GM23338 (cell line): ENCODE results near the gene DNAJC10. TPM values are rescaled to one million over a fixed set of nuclear protein-coding genes. Genes with fewer than 3 reads are reported as not detected.

Experiments used
- ATAC-seq: fragments of 200-7000 bp; cut with Tn5 transposase; 3 replicates; pipeline ENCODE4 v1.9.1; 2020
- DNase-seq: peaks from one replicate; pipeline ENCODE4 v3.0.0-alpha.2; 2015; ENCODE audit warnings: low spot score
- H2AFZ ChIP-seq: fragments of 200-600 bp; sonication (generic); 2 replicates; pipeline ENCODE4 v1.8.0; 2016; ENCODE audit warnings: antibody characterized with exemption, mild to moderate bottlenecking, moderate library complexity
- H3F3A ChIP-seq: fragments of 200-600 bp; sonication (generic); replicated peaks from 2 replicates; pipeline ENCODE4 v1.8.0; 2017; ENCODE audit warnings: antibody characterized with exemption, mixed run types, low read depth
- H3K27ac ChIP-seq: fragments of 200-600 bp; sonication (generic); 2 replicates; pipeline ENCODE4 v1.6.1; 2016; ENCODE audit warnings: low read depth
- H3K27me3 ChIP-seq: fragments of 200-600 bp; sonication (generic); 2 replicates; pipeline ENCODE4 v1.8.0; 2016; ENCODE audit warnings: mild to moderate bottlenecking, mixed run types, moderate library complexity; ENCODE audit not compliant: insufficient read depth
- H3K36me3 ChIP-seq: fragments of 200-600 bp; sonication (generic); 2 replicates; pipeline ENCODE4 v1.8.0; 2016; ENCODE audit warnings: mild to moderate bottlenecking; ENCODE audit not compliant: insufficient read depth
- H3K4me1 ChIP-seq: fragments of 200-600 bp; sonication (generic); 2 replicates; pipeline ENCODE4 v1.8.0; 2016; ENCODE audit warnings: mild to moderate bottlenecking, moderate library complexity; ENCODE audit not compliant: insufficient read depth
- H3K4me2 ChIP-seq: fragments of 200-600 bp; sonication (generic); 2 replicates; pipeline ENCODE4 v1.7.1; 2017; ENCODE audit warnings: mixed run types
- H3K4me3 ChIP-seq: fragments of 200-600 bp; sonication (generic); 2 replicates; pipeline ENCODE4 v1.6.1; 2016; ENCODE audit warnings: mixed run types
- H3K79me2 ChIP-seq: fragments of 200-600 bp; sonication (generic); replicated peaks from 2 replicates; pipeline ENCODE4 v1.8.0; 2017; ENCODE audit warnings: mild to moderate bottlenecking; ENCODE audit not compliant: insufficient read depth
- H3K9me2 ChIP-seq: fragments of 200-600 bp; sonication (generic); 2 replicates; pipeline ENCODE4 v1.8.0; 2017; ENCODE audit not compliant: insufficient read depth
- H4K20me1 ChIP-seq: fragments of 200-600 bp; sonication (generic); replicated peaks from 2 replicates; pipeline ENCODE4 v1.8.0; 2017; ENCODE audit warnings: mild to moderate bottlenecking; ENCODE audit not compliant: insufficient read depth
- H3K27ac Mint-ChIP-seq: 2 replicates; pipeline ENCODE4 v1.8.0; 2020; ENCODE audit warnings: inconsistent platforms, mild to moderate bottlenecking, moderate library complexity, mixed read lengths
- H3K27me3 Mint-ChIP-seq: 3 replicates; pipeline ENCODE4 v1.8.0; 2022; ENCODE audit warnings: low read depth, mild to moderate bottlenecking, moderate library complexity, mixed read lengths, inconsistent platforms; ENCODE audit not compliant: insufficient read depth, poor library complexity
- H3K36me3 Mint-ChIP-seq: 3 replicates; pipeline ENCODE4 v1.8.0; 2021; ENCODE audit warnings: low read depth, mild to moderate bottlenecking, inconsistent platforms, moderate library complexity, mixed read lengths
- H3K4me1 Mint-ChIP-seq: 3 replicates; pipeline ENCODE4 v1.8.0; 2020; ENCODE audit warnings: mild to moderate bottlenecking, inconsistent platforms, mixed read lengths
- H3K4me3 Mint-ChIP-seq: 3 replicates; pipeline ENCODE4 v1.8.0; 2021; ENCODE audit warnings: moderate library complexity, mild to moderate bottlenecking, inconsistent platforms, mixed read lengths
- H3K9me3 Mint-ChIP-seq: 3 replicates; pipeline ENCODE4 v1.8.0; 2020; ENCODE audit warnings: moderate library complexity, mild to moderate bottlenecking, inconsistent platforms, mixed read lengths
- CREB1 ChIP-seq: fragments of 250-450 bp; sonication (Bioruptor Pico); IDR thresholded peaks from 2 replicates; pipeline ENCODE4 v1.5.0; 2020; ENCODE audit warnings: low read depth, mild to moderate bottlenecking, moderate library complexity
- EZH2 ChIP-seq: fragments of 200-600 bp; sonication (generic); IDR thresholded peaks from one replicate; pipeline ENCODE4 v1.8.0; 2017; ENCODE audit warnings: antibody characterized with exemption, mild to moderate bottlenecking, low read depth; ENCODE audit not compliant: unreplicated experiment
- EZH2phosphoT487 ChIP-seq: fragments of 200-600 bp; sonication (generic); IDR thresholded peaks from one replicate; pipeline ENCODE4 v1.8.1; 2018; ENCODE audit warnings: antibody characterized with exemption; ENCODE audit not compliant: unreplicated experiment
- JUNB ChIP-seq: IDR thresholded peaks from one replicate; pipeline ENCODE4 v1.6.1; 2016; ENCODE audit warnings: antibody characterized with exemption; ENCODE audit not compliant: unreplicated experiment
- NANOG ChIP-seq: IDR thresholded peaks from 2 replicates; pipeline ENCODE4 v1.6.1; 2016; ENCODE audit warnings: antibody characterized with exemption, borderline replicate concordance
- POLR2AphosphoS5 ChIP-seq: IDR thresholded peaks from 2 replicates; pipeline ENCODE4 v1.6.1; 2016; ENCODE audit warnings: antibody characterized with exemption, low read depth
- STAT1 ChIP-seq: IDR thresholded peaks from one replicate; pipeline ENCODE4 v1.6.1; 2016; ENCODE audit warnings: antibody characterized with exemption; ENCODE audit not compliant: unreplicated experiment
- ZNF331 ChIP-seq: fragments of 250-450 bp; sonication (Bioruptor Pico); IDR thresholded peaks from 2 replicates; pipeline ENCODE4 v1.5.0; 2020; ENCODE audit warnings: low read depth, mild to moderate bottlenecking, moderate library complexity
- polyA plus RNA-seq: library from polyadenylated mRNA; unstranded; fragments of >200 nt; fragmentation: Nextera tagmentation; extraction: Ambion mirVana; gene quantifications from 2 replicates; pipeline ENCODE4 v1.2.1, GENCODE V29; 2016
- total RNA-seq: library from RNA; depleted of rRNA; stranded (reverse); fragments of >200 nt; shearing (Covaris generic); gene quantifications from 2 replicates; pipeline ENCODE4 v1.2.3, GENCODE V29; 2014
- TF ChIP-seq, protein P1 (sequence below): fragments of 250-450 bp; sonication (Bioruptor Pico); IDR thresholded peaks from 2 replicates; pipeline ENCODE4 v1.5.0; 2020; ENCODE audit warnings: mild to moderate bottlenecking, moderate library complexity
- TF ChIP-seq, protein P2 (sequence below): IDR thresholded peaks from 2 replicates; pipeline ENCODE4 v1.6.1; 2016; ENCODE audit warnings: antibody characterized with exemption
- TF ChIP-seq, protein P3 (sequence below), 2 experiments: fragments of 200-600 bp in 1 of 2; sonication (generic) in 1 of 2; conservative IDR thresholded peaks; 2 replicates each; pipeline versions ENCODE4 v1.5.1 to v1.6.1; 2016 to 2017; ENCODE audit warnings: antibody characterized with exemption in 2 of 2, low read depth in 2 of 2, mild to moderate bottlenecking in 2 of 2, moderate library complexity in 1 of 2
- TF ChIP-seq, protein P4 (sequence below): IDR thresholded peaks from one replicate; pipeline ENCODE4 v1.6.1; 2018; ENCODE audit warnings: antibody characterized with exemption; ENCODE audit not compliant: unreplicated experiment

The DNAJC10 gene
- total and polyA plus RNA-seq, 2 experiments from 2014 or later, result 41.9 to 83.1 TPM

DNA sequence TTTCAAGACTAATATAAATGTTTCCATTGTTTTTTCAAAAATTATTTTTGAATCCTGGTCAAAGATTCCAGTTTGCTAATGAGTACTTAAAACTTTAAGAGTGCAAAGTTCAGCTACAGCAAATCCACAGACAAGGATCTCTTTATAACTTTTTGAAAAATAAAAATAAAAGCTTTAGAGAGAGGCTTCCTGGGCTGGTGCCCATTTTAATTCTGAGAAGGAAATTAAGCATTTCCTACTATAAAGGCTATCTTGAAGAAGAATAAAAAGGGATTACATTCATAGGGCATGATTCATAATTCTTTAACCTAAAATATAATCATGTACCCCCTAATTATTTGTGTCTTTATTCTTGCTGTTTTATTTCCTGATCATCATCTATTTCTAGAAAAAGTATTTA, 38.2 kb downstream of the DNAJC10 start (continued):
- TF ChIP-seq, protein P1, sequence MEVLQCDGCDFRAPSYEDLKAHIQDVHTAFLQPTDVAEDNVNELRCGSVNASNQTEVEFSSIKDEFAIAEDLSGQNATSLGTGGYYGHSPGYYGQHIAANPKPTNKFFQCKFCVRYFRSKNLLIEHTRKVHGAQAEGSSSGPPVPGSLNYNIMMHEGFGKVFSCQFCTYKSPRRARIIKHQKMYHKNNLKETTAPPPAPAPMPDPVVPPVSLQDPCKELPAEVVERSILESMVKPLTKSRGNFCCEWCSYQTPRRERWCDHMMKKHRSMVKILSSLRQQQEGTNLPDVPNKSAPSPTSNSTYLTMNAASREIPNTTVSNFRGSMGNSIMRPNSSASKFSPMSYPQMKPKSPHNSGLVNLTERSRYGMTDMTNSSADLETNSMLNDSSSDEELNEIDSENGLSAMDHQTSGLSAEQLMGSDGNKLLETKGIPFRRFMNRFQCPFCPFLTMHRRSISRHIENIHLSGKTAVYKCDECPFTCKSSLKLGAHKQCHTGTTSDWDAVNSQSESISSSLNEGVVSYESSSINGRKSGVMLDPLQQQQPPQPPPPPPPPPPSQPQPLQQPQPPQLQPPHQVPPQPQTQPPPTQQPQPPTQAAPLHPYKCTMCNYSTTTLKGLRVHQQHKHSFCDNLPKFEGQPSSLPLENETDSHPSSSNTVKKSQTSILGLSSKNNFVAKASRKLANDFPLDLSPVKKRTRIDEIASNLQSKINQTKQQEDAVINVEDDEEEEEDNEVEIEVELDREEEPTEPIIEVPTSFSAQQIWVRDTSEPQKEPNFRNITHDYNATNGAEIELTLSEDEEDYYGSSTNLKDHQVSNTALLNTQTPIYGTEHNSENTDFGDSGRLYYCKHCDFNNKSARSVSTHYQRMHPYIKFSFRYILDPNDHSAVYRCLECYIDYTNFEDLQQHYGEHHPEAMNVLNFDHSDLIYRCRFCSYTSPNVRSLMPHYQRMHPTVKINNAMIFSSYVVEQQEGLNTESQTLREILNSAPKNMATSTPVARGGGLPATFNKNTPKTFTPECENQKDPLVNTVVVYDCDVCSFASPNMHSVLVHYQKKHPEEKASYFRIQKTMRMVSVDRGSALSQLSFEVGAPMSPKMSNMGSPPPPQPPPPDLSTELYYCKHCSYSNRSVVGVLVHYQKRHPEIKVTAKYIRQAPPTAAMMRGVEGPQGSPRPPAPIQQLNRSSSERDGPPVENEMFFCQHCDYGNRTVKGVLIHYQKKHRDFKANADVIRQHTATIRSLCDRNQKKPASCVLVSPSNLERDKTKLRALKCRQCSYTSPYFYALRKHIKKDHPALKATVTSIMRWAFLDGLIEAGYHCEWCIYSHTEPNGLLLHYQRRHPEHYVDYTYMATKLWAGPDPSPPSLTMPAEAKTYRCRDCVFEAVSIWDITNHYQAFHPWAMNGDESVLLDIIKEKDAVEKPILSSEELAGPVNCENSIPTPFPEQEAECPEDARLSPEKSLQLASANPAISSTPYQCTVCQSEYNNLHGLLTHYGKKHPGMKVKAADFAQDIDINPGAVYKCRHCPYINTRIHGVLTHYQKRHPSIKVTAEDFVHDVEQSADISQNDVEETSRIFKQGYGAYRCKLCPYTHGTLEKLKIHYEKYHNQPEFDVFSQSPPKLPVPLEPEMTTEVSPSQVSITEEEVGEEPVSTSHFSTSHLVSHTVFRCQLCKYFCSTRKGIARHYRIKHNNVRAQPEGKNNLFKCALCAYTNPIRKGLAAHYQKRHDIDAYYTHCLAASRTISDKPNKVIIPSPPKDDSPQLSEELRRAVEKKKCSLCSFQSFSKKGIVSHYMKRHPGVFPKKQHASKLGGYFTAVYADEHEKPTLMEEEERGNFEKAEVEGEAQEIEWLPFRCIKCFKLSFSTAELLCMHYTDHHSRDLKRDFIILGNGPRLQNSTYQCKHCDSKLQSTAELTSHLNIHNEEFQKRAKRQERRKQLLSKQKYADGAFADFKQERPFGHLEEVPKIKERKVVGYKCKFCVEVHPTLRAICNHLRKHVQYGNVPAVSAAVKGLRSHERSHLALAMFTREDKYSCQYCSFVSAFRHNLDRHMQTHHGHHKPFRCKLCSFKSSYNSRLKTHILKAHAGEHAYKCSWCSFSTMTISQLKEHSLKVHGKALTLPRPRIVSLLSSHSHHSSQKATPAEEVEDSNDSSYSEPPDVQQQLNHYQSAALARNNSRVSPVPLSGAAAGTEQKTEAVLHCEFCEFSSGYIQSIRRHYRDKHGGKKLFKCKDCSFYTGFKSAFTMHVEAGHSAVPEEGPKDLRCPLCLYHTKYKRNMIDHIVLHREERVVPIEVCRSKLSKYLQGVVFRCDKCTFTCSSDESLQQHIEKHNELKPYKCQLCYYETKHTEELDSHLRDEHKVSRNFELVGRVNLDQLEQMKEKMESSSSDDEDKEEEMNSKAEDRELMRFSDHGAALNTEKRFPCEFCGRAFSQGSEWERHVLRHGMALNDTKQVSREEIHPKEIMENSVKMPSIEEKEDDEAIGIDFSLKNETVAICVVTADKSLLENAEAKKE (CRISPR knock-in tag), result no peak
- TF ChIP-seq, protein P2, sequence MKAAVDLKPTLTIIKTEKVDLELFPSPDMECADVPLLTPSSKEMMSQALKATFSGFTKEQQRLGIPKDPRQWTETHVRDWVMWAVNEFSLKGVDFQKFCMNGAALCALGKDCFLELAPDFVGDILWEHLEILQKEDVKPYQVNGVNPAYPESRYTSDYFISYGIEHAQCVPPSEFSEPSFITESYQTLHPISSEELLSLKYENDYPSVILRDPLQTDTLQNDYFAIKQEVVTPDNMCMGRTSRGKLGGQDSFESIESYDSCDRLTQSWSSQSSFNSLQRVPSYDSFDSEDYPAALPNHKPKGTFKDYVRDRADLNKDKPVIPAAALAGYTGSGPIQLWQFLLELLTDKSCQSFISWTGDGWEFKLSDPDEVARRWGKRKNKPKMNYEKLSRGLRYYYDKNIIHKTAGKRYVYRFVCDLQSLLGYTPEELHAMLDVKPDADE, result no peak
- TF ChIP-seq NANOG (no peak), POLR2AphosphoS5 (no peak), ZNF331 (CRISPR knock-in tag) (no peak), CREB1 (no peak)
- TF ChIP-seq, protein P3, sequence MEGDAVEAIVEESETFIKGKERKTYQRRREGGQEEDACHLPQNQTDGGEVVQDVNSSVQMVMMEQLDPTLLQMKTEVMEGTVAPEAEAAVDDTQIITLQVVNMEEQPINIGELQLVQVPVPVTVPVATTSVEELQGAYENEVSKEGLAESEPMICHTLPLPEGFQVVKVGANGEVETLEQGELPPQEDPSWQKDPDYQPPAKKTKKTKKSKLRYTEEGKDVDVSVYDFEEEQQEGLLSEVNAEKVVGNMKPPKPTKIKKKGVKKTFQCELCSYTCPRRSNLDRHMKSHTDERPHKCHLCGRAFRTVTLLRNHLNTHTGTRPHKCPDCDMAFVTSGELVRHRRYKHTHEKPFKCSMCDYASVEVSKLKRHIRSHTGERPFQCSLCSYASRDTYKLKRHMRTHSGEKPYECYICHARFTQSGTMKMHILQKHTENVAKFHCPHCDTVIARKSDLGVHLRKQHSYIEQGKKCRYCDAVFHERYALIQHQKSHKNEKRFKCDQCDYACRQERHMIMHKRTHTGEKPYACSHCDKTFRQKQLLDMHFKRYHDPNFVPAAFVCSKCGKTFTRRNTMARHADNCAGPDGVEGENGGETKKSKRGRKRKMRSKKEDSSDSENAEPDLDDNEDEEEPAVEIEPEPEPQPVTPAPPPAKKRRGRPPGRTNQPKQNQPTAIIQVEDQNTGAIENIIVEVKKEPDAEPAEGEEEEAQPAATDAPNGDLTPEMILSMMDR (conservative IDR thresholded peaks at IDR 0.05; ENCODE audit: low read depth in 2 of 2), result no peak

DNA sequence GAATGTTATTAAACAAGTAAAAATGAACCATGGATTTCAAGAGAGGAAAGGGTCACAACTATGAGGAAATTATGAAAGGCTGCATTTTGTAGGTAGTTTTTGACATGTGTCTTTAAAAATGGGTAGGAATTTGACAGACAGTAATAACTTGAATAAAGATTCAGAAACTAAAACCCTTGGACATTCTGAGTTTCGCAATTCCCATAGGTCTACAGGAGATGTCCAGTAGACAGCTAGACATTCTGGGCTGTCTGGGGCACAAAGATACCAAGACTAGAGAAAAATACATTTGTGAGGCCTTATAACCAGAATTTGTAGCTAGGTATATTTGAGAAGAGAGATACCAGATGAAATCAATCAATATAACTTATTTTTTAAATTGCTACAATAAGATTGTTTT, 42.3 kb downstream of the DNAJC10 start:
- peaks cover 35% of the 10 kb centered on the region for H3K36me3 ChIP-seq

More for the DNA sequence above, 42.3 kb downstream of the DNAJC10 start:
- H3K36me3 Mint-ChIP-seq, result peaks cover 43% of the 10 kb centered on the region
- H3K4me1 Mint-ChIP-seq, result no peaks in the 10 kb centered on the region
- Histone ChIP-seq H3K79me2 (no peaks in the 10 kb centered on the region), H3F3A (no peaks in the 10 kb centered on the region), H4K20me1 (no peaks in the 10 kb centered on the region; the same call in 1 of the 2 replicates), H3K9me2 (no peaks in the 10 kb centered on the region), H3K27me3 (no peaks in the 10 kb centered on the region), H3K27ac (no peak overlapping the region), H3K4me1 (no peaks in the 10 kb centered on the region), H2AFZ (no peak overlapping the region), H3K4me2 (no peak overlapping the region), H3K4me3 (no peak overlapping the region)
- H3K9me3 Mint-ChIP-seq, result no peaks in the 10 kb centered on the region
- ATAC-seq, result no peak
- no peak for DNase-seq
- no peaks in the 10 kb centered on the region for H3K27me3 Mint-ChIP-seq
- H3K4me3 Mint-ChIP-seq, result no peak overlapping the region
- no peak overlapping the region for H3K27ac Mint-ChIP-seq
- TF ChIP-seq JUNB (no peak), CREB1 (no peak), NANOG (no peak), POLR2AphosphoS5 (no peak), EZH2phosphoT487 (no peak), STAT1 (no peak), EZH2 (no peak), ZNF331 (CRISPR knock-in tag) (no peak)
- TF ChIP-seq, protein P4, sequence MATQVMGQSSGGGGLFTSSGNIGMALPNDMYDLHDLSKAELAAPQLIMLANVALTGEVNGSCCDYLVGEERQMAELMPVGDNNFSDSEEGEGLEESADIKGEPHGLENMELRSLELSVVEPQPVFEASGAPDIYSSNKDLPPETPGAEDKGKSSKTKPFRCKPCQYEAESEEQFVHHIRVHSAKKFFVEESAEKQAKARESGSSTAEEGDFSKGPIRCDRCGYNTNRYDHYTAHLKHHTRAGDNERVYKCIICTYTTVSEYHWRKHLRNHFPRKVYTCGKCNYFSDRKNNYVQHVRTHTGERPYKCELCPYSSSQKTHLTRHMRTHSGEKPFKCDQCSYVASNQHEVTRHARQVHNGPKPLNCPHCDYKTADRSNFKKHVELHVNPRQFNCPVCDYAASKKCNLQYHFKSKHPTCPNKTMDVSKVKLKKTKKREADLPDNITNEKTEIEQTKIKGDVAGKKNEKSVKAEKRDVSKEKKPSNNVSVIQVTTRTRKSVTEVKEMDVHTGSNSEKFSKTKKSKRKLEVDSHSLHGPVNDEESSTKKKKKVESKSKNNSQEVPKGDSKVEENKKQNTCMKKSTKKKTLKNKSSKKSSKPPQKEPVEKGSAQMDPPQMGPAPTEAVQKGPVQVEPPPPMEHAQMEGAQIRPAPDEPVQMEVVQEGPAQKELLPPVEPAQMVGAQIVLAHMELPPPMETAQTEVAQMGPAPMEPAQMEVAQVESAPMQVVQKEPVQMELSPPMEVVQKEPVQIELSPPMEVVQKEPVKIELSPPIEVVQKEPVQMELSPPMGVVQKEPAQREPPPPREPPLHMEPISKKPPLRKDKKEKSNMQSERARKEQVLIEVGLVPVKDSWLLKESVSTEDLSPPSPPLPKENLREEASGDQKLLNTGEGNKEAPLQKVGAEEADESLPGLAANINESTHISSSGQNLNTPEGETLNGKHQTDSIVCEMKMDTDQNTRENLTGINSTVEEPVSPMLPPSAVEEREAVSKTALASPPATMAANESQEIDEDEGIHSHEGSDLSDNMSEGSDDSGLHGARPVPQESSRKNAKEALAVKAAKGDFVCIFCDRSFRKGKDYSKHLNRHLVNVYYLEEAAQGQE, result no peak
